GM12891 (cell line): ENCODE results near the gene ENTPD5.

Experiments used
- PAX5 ChIP-seq: IDR thresholded peaks from 2 replicates; pipeline ENCODE4 v1.6.1; 2011; ENCODE audit warnings: low read length, moderate library complexity, mild to moderate bottlenecking; ENCODE audit not compliant: insufficient read depth, severe bottlenecking
- POLR2A ChIP-seq: IDR thresholded peaks from 2 replicates; pipeline ENCODE4 v1.6.1; 2011; ENCODE audit warnings: low read depth, low read length, control low read depth
- POLR2AphosphoS5 ChIP-seq: IDR thresholded peaks from 2 replicates; pipeline ENCODE4 v1.6.1; 2011; ENCODE audit warnings: low read depth, low read length, control low read depth
- POU2F2 ChIP-seq: IDR thresholded peaks from 2 replicates; pipeline ENCODE4 v1.6.1; 2011; ENCODE audit warnings: low read depth, mild to moderate bottlenecking, control low read depth, low read length, moderate library complexity
- SPI1 ChIP-seq: IDR thresholded peaks from 2 replicates; pipeline ENCODE4 v1.6.1; 2011; ENCODE audit warnings: low read depth, low read length, control low read depth
- TAF1 ChIP-seq: IDR thresholded peaks from 2 replicates; pipeline ENCODE4 v1.6.1; 2011; ENCODE audit warnings: low read depth, low read length, control low read depth

GRCh38 chr14:74018586-74019407, at the start of gene ENTPD5, which contains the start of gene BBOF1:
- TF ChIP-seq POLR2AphosphoS5 (peak; percentile 54; the same call in 1 of the 2 replicates), PAX5 (no peak), TAF1 (peak; percentile 41; the same call in 1 of the 2 replicates), POLR2A (peak; percentile 44; the same call in 1 of the 2 replicates), POU2F2 (no peak), SPI1 (no peak)
